D721Med (cell line): ENCODE measurements around the gene SH2B3.

Experiments
- DNase-seq: peaks from one replicate; pipeline ENCODE4 v3.0.0; 2011; ENCODE audit warnings: low spot score; ENCODE audit not compliant: insufficient read length
- FAIRE-seq: peaks from 2 replicates; lab custom pipeline; 2011; peaks lifted over from hg19 to GRCh38; lab: Jason Lieb, UNC
- CTCF ChIP-seq: IDR thresholded peaks from 2 replicates; pipeline ENCODE4 v1.5.1; 2012; ENCODE audit warnings: mild to moderate bottlenecking, control low read depth; ENCODE audit not compliant: insufficient read depth; ENCODE audit errors: missing control alignments

The SH2B3 gene

GRCh38 chr12:111425655-111426054 is 19.9 kb downstream of the SH2B3 start:
- FAIRE-seq, result no peak
- DNase-seq, result no peak
- TF ChIP-seq CTCF, result no peak

GRCh38 chr12:111426344-111427185 is 20.8 kb downstream of the SH2B3 start:
- no peak for TF ChIP-seq CTCF
- DNase-seq, result no peak
- FAIRE-seq, result no peak

DNA sequence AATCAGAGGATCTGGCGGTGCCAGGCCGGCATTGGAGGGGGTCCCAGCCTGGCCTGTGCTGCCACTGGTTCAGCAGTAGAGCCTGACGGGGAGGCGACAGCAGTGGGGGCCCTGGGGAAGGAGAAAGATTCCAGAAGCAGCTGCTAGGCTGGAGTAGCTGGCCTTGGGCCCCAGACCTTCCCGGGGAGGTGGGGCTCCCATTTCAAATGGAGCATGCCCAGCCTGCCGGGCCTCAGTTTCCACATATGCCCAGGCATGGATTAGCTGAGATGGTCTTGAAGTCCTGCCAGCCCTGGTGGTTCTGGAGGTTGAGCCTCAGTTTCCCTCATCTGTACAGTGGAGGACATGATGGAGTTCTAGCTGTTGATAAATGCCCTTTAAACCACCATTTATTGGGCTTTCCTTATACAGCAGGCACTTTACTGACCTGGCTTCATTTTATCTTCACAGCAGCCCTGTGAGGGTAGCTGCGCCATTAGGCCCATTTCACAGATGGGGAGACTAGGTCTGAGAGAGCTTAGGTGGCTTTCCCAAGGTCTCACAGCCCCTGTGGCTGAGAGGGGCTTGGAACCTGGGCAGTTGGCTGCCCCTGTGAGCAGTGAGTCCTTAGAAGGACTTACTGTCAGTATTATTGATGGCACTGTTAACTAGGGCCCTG is 21.8 kb downstream of the SH2B3 start:
- DNase-seq, result no peak
- TF ChIP-seq CTCF, result no peak
- FAIRE-seq, result no peak

DNA sequence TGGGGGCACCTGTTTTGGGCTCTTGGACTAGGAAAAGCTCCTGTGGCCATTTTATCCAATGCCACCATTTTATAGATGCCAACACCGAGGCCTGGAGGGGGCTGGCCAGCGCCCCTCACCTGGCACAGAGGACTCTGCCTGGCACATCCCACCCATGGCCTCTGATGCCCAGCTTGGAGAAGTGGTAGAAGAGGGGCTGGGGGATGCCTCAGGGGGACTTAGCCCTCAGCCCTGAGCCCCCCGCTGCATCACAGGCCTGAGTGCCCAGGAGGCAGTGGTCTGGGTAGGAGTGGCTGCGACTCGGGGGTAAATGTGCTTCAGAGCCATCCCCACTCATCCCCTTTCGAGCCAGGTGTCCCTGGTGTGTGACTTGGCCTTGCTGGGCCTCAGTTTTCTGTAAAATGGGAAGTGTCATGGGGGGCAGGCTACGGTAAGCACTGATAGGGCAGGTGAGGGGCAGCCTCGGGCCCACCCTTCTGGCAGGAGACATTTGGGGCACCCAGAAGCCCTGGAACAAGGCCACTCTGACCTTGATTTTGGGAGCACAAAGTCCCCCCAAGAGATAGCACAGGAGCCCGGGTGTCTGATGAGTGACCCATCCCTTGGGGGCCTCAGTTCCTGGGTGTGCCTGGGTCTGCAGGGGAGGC is 22.5 kb downstream of the SH2B3 start:
- FAIRE-seq (no peak), DNase-seq (no peak)
- TF ChIP-seq CTCF, result no peak

DNA sequence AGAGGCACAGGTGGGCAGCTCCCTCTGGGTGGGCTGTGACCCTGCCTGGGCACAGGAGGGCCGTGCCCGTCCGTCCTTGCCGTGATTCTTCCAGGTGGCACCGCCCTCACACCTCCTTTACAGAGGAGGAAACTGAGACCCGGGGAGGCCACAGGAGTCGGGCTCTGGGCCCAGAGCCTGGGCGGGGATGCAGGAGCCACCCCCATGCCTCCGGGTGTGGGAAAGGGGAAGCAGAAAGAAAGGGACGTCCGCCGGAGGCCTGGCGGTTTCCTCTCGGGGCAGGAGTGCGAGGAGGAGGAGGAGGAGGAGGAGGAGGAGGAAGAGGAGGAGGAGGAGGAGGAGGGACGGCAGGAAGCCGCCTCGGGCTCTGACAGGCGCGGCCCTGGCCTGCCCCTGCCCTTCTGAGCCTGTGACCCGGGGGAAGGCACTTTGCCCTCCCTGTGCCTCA is 23.0 kb downstream of the SH2B3 start:
- FAIRE-seq (no peak), DNase-seq (no peak)
- no peak for TF ChIP-seq CTCF

DNA sequence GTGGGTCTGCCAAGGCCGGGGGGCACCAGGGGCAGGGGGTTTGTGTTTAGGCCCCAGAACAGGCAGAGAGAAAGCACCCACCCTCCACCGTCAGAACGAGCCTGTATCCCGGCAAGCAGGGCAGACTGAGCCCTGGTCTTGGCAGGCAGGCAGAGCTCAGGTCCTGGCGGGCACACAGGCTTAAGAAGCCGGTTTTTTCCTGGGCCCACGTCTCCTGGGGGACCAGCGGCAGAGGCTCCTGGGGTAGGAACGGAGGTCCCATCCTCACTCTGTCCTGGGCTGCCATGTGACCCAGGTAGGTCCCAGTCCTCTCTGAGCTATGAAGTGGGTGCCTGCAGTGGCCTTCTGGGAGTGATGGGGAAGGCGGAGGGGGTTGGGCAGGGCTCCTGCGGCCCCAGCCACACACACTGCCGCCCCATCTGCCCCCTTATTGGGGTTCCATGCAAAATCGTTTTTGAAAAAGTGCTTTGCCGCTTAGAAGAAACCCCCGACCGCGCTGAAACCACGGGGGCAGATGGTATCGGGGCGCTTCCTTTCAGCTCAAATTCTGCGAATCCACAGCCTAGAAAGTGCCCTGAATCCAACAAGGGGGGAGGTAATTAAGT is 24.2 kb downstream of the SH2B3 start:
- no peak for DNase-seq
- TF ChIP-seq CTCF, result no peak
- FAIRE-seq, result no peak
